Suppressor macrophage treated with lipopolysaccharide for 4 hours (primary cell): ENCODE data around the gene MTMR3.
"Not testable (repeated sequence)": the region's sequence is repeated elsewhere in the genome, so short reads cannot be mapped to it uniquely, and the experiment has no call there.

ENCODE experiments used
- DNase-seq: peaks from one replicate; pipeline ENCODE4 v3.0.0-alpha.2; 2020

Gene MTMR3

DNA sequence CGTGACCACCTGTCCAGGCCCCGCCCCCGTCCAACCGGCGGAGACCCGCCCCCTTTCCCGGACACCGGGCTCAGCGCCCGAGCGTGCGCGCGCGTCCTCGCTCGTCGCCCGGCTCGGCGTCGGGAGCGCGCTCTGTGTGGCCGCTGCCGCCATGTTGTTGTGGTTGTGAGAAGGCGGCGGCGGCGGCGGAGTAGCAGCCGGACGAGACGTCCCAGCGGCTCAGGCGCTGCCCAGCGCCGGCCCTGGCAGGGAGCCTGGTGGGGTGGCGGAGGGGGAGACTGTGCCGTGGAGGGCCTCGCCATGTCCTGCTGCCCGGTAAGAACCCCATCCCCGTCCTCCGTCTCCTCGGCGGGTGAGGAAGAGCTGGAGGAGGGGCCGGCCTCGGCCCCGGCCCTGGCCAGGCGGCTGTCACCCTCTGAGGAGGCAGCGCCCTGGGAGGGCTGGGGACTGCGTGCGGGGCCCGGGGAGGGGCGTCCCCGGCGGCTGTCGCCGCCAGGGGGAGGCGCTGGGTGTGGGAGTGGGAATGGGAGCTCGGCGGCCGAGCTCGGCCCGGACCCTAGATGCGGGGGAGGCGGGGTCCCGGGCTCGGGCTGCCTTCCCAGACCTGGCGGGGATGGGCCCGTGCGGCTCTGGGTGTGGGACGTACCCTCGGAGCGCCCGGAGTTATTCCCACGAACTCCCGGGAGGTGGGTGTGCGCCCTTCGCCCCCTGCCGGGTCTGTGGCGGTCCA lies at the start of gene MTMR3:
Gene MTMR3 (plus strand): TSS at position 130 of the 730 bp plus-strand sequence. CDS start 87,886 bp downstream, outside the sequence.
- peak; percentile 97 for DNase-seq

DNA sequence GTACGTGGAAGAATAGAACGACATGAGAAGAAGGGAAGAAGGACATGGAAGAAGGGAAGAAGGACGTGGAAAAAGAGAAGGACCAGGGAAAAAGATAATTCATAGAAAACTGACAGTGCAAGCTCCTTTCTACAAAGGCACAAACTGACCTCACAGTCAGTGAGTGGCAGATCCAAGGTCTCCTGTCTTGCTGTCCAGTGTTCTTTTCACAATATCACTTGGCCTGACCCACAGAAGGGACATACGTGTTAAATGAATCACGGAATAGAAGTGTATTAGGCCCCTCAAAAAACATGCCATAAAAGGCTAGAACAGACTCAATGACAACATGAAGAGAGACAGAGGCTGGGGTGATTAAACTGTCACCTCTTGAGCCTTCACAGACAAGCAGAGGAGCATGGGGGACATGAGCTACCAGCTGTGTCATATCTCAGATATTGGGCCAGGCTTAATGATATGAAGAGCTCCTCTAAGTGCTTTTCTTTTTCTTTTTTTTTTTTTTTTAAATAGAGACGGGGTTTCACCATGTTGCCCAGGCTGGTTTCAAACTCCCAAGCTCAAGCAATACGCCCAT lies 49.5 kb upstream of the MTMR3 start:
- DNase-seq: no peak

DNA sequence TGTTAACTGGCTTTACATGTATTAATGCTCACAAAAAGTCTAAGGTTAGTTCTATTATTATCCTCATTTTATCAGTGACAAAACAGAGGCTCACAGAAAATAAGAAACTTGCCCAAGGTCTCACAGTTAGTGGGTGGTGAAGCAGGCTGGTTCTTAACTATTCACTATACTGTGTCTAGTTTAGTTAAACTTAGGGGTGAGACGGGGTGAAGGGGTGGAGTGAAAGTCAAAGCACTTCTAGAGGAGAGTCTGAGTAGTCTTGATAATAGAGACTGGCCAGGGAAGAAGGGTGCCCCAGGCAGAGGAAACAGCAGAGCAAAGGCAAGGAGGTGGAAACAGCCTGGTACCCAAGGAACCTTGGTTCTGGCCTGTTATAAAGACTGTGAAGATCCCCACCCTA lies 48.9 kb upstream of the MTMR3 start:
- DNase-seq: no peak

DNA sequence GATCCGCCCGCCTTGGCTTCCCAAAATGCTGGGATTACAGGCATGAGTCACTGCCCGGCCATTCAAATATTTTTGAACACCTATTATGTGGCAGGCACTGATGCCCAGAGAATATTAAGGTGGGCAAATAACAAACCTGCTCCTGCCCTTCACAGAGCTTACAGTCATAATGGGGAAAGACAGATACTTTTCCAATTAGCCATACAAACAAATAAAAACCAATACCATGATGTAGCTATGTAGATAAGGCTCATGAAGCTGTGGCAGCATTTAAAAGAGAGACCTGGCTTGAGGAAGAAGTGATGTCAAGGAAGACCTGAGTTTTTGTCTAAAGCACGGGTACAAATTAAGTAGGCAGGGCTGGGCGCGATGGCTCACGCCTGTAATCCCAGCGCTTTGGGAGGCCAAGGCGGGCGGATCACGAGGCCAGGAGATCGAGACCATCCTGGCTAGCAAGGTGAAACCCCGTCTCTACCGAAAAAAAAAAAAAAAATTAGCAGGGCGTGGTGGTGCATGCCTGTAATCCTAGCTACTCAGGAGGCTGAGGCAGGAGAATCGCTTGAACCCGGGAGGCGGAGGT lies 46.1 kb upstream of the MTMR3 start:
- DNase-seq: not testable (repeated sequence)

- peak; percentile 100 for DNase-seq
Observed at GRCh38 chr22:29837741-29838598, 45.0 kb upstream of the MTMR3 start, which contains the start of gene ASCC2. Gene ASCC2, minus strand, starts transcription at chr22:29838274. Its CDS starts 5,949 bp downstream, at chr22:29832325.

DNA sequence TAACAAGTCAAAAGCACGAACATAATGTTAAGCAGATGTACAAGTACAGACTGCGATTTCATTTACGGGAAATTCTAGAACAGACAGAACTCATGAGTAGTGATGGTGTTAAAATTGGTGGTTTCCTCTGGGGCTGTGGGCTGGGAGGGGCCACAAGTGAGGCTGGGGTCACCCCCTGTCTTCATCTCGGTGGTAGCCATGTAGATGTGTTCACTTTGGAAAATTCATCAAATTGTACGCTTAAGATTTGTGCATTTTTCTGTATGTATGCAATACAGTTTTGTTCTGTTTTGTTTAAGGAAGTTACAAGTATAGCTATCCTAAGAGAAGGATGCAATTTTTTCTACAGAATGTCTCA lies 44.4 kb upstream of the MTMR3 start:
- DNase-seq: no peak

GRCh38 chr22:29839039-29839438 lies 43.9 kb upstream of the MTMR3 start:
- DNase-seq: no peak

DNA sequence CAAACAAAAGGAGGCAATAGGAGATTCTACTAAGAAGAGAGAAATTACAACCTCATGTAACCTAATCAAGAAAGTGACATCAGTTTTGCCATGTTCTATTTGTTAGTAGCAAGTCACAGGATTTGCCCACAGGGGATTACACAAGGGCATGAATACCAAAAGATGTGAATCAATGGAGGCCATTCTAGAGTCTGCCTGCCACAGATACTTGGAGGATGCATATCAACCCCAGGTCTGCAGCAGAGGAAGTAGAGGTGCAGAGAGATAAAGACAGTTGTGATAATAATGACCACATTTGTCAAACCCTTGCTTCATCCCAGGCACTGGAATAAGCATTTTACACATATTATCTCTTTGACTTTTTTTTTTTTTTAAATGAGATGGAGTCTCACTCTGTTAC lies 42.5 kb upstream of the MTMR3 start:
- DNase-seq: peak; percentile 32

- DNase-seq: no peak
Observed at GRCh38 chr22:29842172-29842571, 40.8 kb upstream of the MTMR3 start.

GRCh38 chr22:29842740-29843139 lies 40.2 kb upstream of the MTMR3 start:
- DNase-seq: peak; percentile 56

DNA sequence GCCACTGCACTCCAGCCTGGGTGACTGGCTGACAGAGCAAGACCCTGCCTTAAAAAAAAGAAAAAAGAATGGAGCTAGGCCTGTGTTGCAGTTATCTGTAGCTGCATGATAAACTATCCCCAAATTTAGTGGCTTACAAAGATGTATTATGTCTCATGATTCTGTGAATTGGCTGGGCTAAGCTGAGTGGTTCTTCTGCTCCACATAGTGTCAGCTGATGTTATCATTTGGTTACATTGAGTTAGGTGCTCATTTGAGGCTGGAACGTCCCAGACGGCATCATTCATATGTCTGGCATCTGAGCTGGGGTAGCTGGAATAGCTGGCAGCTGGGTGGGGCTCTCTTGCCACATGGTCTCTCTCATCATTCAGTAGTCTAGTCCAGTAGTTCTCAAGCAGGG lies 36.7 kb upstream of the MTMR3 start:
- DNase-seq: no peak

DNA sequence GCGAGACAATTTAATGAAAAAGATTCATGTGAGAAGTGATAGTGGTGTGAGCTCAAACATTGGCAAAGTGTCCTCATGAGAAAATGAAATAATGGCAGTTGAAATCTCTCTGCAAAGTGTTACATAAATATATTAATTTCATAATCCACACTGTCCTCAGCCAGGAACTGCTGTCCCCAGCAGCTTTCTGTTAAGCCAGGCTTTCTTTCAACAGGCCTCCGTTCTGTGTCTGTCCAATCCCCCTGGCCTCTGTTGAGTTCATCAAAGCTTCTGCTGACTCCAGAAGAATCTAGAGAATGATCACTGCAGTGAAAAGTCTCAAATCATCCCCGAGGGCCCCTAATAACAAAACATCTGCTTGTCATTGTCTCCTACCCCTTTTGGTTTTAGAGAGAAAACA lies 34.9 kb upstream of the MTMR3 start:
- DNase-seq: peak; percentile 18

- no peak for DNase-seq
Observed at GRCh38 chr22:29854432-29854831, 28.5 kb upstream of the MTMR3 start.

DNA sequence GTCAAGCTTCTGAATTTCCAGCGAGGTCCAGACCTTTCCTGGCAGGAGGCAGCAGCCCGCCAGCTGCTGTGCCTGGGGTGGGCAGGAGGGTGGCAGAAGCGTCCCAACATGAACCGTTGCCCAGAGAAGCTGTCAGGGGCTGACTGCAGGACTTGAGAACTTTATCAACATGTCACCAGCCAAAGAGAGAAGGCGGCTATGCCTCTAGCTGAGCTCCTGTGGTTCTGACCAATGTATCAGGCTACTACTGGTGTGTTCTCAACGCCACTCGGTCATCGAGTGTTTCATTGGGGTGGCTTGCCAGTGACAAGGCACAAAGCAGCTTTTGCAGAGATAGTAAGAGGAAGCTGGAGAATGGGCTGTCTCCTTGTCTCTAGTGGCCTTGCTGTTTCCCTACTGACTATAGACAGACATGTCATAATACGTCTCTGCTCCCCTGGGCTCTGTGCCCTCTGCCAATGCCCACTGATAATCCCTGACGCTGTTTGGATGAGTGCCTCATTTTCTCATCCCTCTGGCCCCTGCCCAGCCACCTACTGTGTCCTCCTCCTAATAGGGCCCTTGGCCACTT lies 27.3 kb upstream of the MTMR3 start:
- peak; percentile 35 for DNase-seq

DNA sequence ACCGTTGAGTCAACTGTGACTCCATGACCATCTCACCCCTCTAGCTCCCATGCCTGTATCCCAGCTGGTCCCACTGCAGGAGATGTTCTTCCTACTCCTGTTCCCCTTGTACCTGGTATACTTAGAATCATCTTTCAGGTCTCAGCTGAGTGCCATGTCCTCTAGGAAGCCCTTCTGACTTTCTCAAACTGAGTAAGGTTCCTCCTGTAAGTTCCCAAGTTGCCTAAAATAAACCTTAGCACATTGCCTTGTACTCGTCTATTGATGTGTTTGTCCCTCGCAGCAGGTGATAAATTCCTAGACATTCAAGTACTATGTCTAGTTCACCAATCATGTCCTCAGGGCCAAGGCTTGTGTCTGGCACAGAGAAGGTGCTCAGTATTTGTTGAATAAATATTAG lies 26.5 kb upstream of the MTMR3 start:
- no peak for DNase-seq

DNA sequence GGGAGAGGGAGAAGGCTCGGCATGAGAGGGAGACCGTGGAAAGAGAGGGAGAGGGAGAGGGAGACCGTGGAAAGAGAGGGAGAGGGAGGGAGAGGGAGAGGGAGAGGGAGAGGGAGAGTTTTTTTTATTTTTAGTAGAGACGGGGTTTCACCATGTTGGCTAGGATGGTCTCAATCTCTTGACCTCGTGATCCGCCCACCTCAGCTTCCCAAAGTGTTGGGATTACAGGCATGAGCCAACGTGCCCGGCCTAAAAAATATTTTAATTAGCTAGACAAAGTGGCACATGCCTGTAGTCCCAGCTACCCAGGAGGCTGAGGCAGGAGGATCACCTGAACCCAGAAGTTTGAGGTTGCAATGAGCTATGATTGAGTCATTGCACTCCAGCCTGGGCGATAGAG lies 23.9 kb upstream of the MTMR3 start:
- DNase-seq: not testable (repeated sequence)

- no peak for DNase-seq
Observed at GRCh38 chr22:29860006-29860766, 22.8 kb upstream of the MTMR3 start.

GRCh38 chr22:29861672-29862297 lies 21.2 kb upstream of the MTMR3 start:
- no peak for DNase-seq

GRCh38 chr22:29865572-29865971 lies 17.4 kb upstream of the MTMR3 start:
- DNase-seq: not testable (repeated sequence)

DNA sequence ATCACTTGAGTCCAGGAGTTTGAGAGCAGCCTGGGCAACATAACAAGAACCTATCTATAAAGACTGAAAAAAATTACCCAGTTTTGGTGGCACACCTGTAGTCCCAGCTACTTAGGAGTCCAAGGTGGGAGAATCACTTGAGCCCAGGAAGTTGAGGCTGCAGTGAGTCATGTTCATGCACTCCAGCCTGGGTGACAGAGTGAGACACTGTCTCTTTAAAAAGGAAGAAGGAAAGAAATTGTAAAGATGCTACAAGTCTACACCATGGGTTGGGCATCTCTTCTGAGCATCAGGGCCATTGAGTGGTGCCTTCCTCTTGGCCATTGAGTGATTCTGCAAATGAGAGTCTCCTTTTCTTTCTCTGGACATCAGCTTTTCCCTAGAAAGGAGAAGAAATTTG lies 15.7 kb upstream of the MTMR3 start:
- DNase-seq: no peak

- DNase-seq: no peak
Observed at GRCh38 chr22:29867851-29868250, 15.1 kb upstream of the MTMR3 start.

DNA sequence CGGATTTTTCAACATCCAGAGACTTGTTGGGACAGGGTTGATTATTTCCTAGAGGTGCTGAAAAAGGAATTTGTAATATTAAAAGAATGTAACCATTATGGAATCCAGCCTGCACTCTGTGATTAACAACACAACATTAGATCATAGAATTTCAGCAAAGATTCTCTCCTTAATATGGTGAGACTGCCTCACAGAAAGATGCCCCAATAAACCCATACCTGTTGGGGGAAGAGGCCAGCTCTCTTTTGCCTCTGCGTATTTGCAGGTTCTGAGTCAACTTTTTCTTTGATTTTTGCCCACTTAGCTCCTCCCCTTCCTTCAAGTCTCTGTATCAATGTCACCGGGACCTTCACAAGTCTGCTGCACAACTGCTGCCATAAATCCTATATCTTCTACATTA lies 12.4 kb upstream of the MTMR3 start:
- no peak for DNase-seq
